Liver (tissue), 3 donors: Measurements from ENCODE around the gene OSBPL10.

Source experiments
- JUND ChIP-seq, 2 donors: IDR thresholded peaks; 2 replicates each; pipeline ENCODE4 v1.6.1; 2016; ENCODE audit warnings: antibody characterized with exemption in 2 of 2
- RAD21 ChIP-seq, 2 donors: IDR thresholded peaks; 2 replicates each; pipeline ENCODE4 v1.6.1; 2016; ENCODE audit warnings: antibody characterized with exemption in 2 of 2, mild to moderate bottlenecking in 2 of 2
- TF ChIP-seq, protein P1 (sequence below): fragments of 150-350 bp; IDR thresholded peaks from 2 replicates; pipeline ENCODE4 v1.5.1; 2017; ENCODE audit warnings: improper control_type of control experiment, low read depth, low read length; ENCODE audit not compliant: missing input control
- TF ChIP-seq, protein P2 (sequence below): IDR thresholded peaks from 2 replicates; pipeline ENCODE4 v1.6.1; 2016; ENCODE audit warnings: antibody characterized with exemption
- TF ChIP-seq, protein P3 (sequence below): IDR thresholded peaks from 2 replicates; pipeline ENCODE4 v1.6.1; 2016; ENCODE audit warnings: antibody characterized with exemption
- donor health status: healthy.
- donor health status: healthy.

DNA sequence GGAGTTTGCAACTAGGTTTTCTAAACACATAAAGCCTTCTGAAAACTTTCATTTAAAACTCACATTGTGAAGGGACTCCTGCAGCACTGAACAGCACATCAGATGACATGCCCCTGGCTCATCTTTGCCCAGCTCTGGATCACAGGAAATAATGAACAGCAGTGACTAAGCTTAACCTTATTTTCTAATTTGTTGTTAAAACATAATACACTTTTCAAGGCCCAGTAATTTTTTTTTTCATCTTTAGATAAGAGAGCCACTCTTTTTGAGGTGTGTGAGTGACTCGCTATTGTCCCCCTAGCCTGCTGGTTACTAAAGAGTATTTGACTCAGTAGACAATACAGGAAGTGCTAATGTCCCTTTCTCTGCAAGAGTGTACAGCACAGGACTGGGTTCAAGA lies 204.0 kb downstream of the OSBPL10 start:
- TF ChIP-seq, protein P1, sequence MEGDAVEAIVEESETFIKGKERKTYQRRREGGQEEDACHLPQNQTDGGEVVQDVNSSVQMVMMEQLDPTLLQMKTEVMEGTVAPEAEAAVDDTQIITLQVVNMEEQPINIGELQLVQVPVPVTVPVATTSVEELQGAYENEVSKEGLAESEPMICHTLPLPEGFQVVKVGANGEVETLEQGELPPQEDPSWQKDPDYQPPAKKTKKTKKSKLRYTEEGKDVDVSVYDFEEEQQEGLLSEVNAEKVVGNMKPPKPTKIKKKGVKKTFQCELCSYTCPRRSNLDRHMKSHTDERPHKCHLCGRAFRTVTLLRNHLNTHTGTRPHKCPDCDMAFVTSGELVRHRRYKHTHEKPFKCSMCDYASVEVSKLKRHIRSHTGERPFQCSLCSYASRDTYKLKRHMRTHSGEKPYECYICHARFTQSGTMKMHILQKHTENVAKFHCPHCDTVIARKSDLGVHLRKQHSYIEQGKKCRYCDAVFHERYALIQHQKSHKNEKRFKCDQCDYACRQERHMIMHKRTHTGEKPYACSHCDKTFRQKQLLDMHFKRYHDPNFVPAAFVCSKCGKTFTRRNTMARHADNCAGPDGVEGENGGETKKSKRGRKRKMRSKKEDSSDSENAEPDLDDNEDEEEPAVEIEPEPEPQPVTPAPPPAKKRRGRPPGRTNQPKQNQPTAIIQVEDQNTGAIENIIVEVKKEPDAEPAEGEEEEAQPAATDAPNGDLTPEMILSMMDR, result no peak
- no peak for TF ChIP-seq JUND (IDR thresholded peaks at IDR 0.05)
- TF ChIP-seq, protein P2, sequence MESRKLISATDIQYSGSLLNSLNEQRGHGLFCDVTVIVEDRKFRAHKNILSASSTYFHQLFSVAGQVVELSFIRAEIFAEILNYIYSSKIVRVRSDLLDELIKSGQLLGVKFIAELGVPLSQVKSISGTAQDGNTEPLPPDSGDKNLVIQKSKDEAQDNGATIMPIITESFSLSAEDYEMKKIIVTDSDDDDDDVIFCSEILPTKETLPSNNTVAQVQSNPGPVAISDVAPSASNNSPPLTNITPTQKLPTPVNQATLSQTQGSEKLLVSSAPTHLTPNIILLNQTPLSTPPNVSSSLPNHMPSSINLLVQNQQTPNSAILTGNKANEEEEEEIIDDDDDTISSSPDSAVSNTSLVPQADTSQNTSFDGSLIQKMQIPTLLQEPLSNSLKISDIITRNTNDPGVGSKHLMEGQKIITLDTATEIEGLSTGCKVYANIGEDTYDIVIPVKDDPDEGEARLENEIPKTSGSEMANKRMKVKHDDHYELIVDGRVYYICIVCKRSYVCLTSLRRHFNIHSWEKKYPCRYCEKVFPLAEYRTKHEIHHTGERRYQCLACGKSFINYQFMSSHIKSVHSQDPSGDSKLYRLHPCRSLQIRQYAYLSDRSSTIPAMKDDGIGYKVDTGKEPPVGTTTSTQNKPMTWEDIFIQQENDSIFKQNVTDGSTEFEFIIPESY, result no peak
- no peak for TF ChIP-seq RAD21 (IDR thresholded peaks at IDR 0.05)
- TF ChIP-seq, protein P3, sequence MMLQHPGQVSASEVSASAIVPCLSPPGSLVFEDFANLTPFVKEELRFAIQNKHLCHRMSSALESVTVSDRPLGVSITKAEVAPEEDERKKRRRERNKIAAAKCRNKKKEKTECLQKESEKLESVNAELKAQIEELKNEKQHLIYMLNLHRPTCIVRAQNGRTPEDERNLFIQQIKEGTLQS, result no peak
